Measurements from ENCODE around the gene SERGEF. TPM values are rescaled to one million over a fixed set of nuclear protein-coding genes. Genes with fewer than 3 reads are reported as not detected.
A peak's percentile ranks its signal among the peaks of the same experiment; 100 is the strongest.

SERGEF gene
- total and polyA plus RNA-seq, 4 donors, result 12.0 to 17.9 (median 13.4) TPM

GRCh38 chr11:17939542-17939941, 73.3 kb downstream of the SERGEF start (continued):
- TF ChIP-seq NR2F2 (IDR thresholded peaks at IDR 0.05) (peak; percentile 79), GABPA (IDR thresholded peaks at IDR 0.05 in 1 of 2, conservative IDR thresholded peaks at IDR 0.05 in 1 of 2) (no peak), SP1 (IDR thresholded peaks at IDR 0.05) (peak; percentile 88), RAD21 (IDR thresholded peaks at IDR 0.05) (peak; percentile 35 to 66)

GRCh38 chr11:17936790-17937189, 76.1 kb downstream of the SERGEF start:
- Histone ChIP-seq H3K9me3 (ENCODE audit: control insufficient read depth in 4 of 4, low read length in 3 of 4) (no peaks in the 10 kb centered on the region), H3K36me3 (ENCODE audit: control insufficient read depth in 4 of 4, insufficient read depth in 3 of 4, low read depth in 1 of 4, low read length in 3 of 4) (no peaks in the 10 kb centered on the region), H3K27me3 (ENCODE audit: control insufficient read depth in 4 of 4, insufficient read depth in 4 of 4, low read length in 3 of 4) (no peaks in the 10 kb centered on the region), H3K4me3 (ENCODE audit: low read depth in 1 of 3, low read length in 3 of 3) (no peak overlapping the region), H3K4me1 (ENCODE audit: control insufficient read depth in 4 of 4, insufficient read depth in 4 of 4, low read length in 3 of 4) (peaks cover 2 to 36% (median 28%) of the 10 kb centered on the region in 4 donors), H3K27ac (ENCODE audit: low read depth in 1 of 2, low read length in 2 of 2) (no peak overlapping the region), H3K9ac (ENCODE audit: low read depth in 1 of 2, low read length in 2 of 2) (no peak overlapping the region)
- WGBS, result 99% methylated on average over 1 of the region's 1 CpG
- DNase-seq (ENCODE audit: low spot score), result no peak
- TF ChIP-seq YY1 (IDR thresholded peaks at IDR 0.05) (no peak), NR2F2 (IDR thresholded peaks at IDR 0.05) (no peak), REST (IDR thresholded peaks at IDR 0.05) (no peak), ZBTB33 (IDR thresholded peaks at IDR 0.05) (no peak), EGR1 (IDR thresholded peaks at IDR 0.05; ENCODE audit: low read depth in 2 of 2) (no peak), GABPA (IDR thresholded peaks at IDR 0.05 in 1 of 2, conservative IDR thresholded peaks at IDR 0.05 in 1 of 2) (no peak)

GRCh38 chr11:17934194-17934593, 78.7 kb downstream of the SERGEF start:
- Histone ChIP-seq H3K4me3 (ENCODE audit: low read depth in 1 of 3, low read length in 3 of 3) (no peak overlapping the region), H3K9ac (ENCODE audit: low read depth in 1 of 2, low read length in 2 of 2) (no peak overlapping the region), H3K27me3 (ENCODE audit: control insufficient read depth in 4 of 4, insufficient read depth in 4 of 4, low read length in 3 of 4) (no peaks in the 10 kb centered on the region), H3K4me1 (ENCODE audit: control insufficient read depth in 4 of 4, insufficient read depth in 4 of 4, low read length in 3 of 4) (peaks cover 0 to 22% (median 14%) of the 10 kb centered on the region in 4 donors), H3K36me3 (ENCODE audit: control insufficient read depth in 4 of 4, insufficient read depth in 3 of 4, low read depth in 1 of 4, low read length in 3 of 4) (no peaks in the 10 kb centered on the region), H3K9me3 (ENCODE audit: control insufficient read depth in 4 of 4, low read length in 3 of 4) (no peaks in the 10 kb centered on the region), H3K27ac (ENCODE audit: low read depth in 1 of 2, low read length in 2 of 2) (peak overlapping the region; percentile 46 to 49)
- DNase-seq (ENCODE audit: low spot score), result no peak
- 37% methylated on average over 1 of the region's 1 CpG for WGBS
- TF ChIP-seq RAD21 (IDR thresholded peaks at IDR 0.05), result no peak
- TF ChIP-seq REST (IDR thresholded peaks at IDR 0.05), result no peak
- no peak for TF ChIP-seq JUND (IDR thresholded peaks at IDR 0.05)
- TF ChIP-seq ATF3 (IDR thresholded peaks at IDR 0.05), result no peak
- TF ChIP-seq FOXA1 (IDR thresholded peaks at IDR 0.05), result no peak
- peak; percentile 19 for TF ChIP-seq SP1 (IDR thresholded peaks at IDR 0.05)
- TF ChIP-seq CTCF (IDR thresholded peaks at IDR 0.05; ENCODE audit: low read depth, low read length, missing input control), result no peak
- TF ChIP-seq HNF4A (conservative IDR thresholded peaks at IDR 0.05), result no peak
- no peak for TF ChIP-seq ZBTB33 (IDR thresholded peaks at IDR 0.05)
- TF ChIP-seq EGR1 (IDR thresholded peaks at IDR 0.05; ENCODE audit: low read depth in 2 of 2), result no peak
- TF ChIP-seq FOXA2 (IDR thresholded peaks at IDR 0.05), result no peak
- TF ChIP-seq GABPA (IDR thresholded peaks at IDR 0.05 in 1 of 2, conservative IDR thresholded peaks at IDR 0.05 in 1 of 2), result no peak
- peak in 1 of 2 donors; percentile 29 for TF ChIP-seq RXRA (IDR thresholded peaks at IDR 0.05)
- no peak for TF ChIP-seq NR2F2 (IDR thresholded peaks at IDR 0.05)
- no peak for TF ChIP-seq HNF4G (IDR thresholded peaks at IDR 0.05)
